Measurements from ENCODE around the gene TMEM132C.

- TF ChIP-seq, protein P1, sequence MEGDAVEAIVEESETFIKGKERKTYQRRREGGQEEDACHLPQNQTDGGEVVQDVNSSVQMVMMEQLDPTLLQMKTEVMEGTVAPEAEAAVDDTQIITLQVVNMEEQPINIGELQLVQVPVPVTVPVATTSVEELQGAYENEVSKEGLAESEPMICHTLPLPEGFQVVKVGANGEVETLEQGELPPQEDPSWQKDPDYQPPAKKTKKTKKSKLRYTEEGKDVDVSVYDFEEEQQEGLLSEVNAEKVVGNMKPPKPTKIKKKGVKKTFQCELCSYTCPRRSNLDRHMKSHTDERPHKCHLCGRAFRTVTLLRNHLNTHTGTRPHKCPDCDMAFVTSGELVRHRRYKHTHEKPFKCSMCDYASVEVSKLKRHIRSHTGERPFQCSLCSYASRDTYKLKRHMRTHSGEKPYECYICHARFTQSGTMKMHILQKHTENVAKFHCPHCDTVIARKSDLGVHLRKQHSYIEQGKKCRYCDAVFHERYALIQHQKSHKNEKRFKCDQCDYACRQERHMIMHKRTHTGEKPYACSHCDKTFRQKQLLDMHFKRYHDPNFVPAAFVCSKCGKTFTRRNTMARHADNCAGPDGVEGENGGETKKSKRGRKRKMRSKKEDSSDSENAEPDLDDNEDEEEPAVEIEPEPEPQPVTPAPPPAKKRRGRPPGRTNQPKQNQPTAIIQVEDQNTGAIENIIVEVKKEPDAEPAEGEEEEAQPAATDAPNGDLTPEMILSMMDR (conservative IDR thresholded peaks at IDR 0.05), result no peak
- TF ChIP-seq ZFX (IDR thresholded peaks at IDR 0.05), result no peak
Measured at GRCh38 chr12:128316078-128316477, 49.1 kb downstream of the TMEM132C start.

All from C4-2B (cell line).